HuH-7.5 (cell line): ENCODE results near the gene CPEB2.
A peak's percentile ranks its signal among the peaks of the same experiment; 100 is the strongest.

Experiments
- DNase-seq: peaks from one replicate; pipeline ENCODE4 v3.0.0; 2011; ENCODE audit warnings: low spot score

CPEB2 gene

GRCh38 chr4:15001869-15002658 is at the start of gene CPEB2:
Gene CPEB2 (plus strand): TSS chr4:15002481. CDS start chr4:15002674, 193 bp downstream.
- peak; percentile 90 for DNase-seq

GRCh38 chr4:14958436-14958835 is 43.8 kb upstream of the CPEB2 start:
- DNase-seq = no peak

GRCh38 chr4:14961292-14961691 is 41.0 kb upstream of the CPEB2 start:
- DNase-seq = no peak

GRCh38 chr4:14965071-14965470 is 37.2 kb upstream of the CPEB2 start:
- DNase-seq = no peak

GRCh38 chr4:14967982-14968381 is 34.3 kb upstream of the CPEB2 start:
- DNase-seq = no peak

- DNase-seq = no peak
Measured at GRCh38 chr4:14977830-14978229, 24.5 kb upstream of the CPEB2 start.

GRCh38 chr4:14984448-14984847 is 17.8 kb upstream of the CPEB2 start:
- no peak for DNase-seq

GRCh38 chr4:14985161-14985560 is 17.1 kb upstream of the CPEB2 start:
- DNase-seq = no peak

GRCh38 chr4:14985843-14986242 is 16.4 kb upstream of the CPEB2 start:
- DNase-seq = no peak

GRCh38 chr4:14987054-14987453 is 15.2 kb upstream of the CPEB2 start:
- DNase-seq = no peak

- DNase-seq = no peak
Measured at GRCh38 chr4:14990484-14990883, 11.8 kb upstream of the CPEB2 start.

- DNase-seq = no peak
Measured at GRCh38 chr4:14994242-14994641, 8.0 kb upstream of the CPEB2 start.

GRCh38 chr4:15001248-15001868 is 923 bp upstream of the CPEB2 start:
- peak; percentile 54 for DNase-seq

GRCh38 chr4:15002659-15003400 is 549 bp downstream of the CPEB2 start:
- peak; percentile 66 for DNase-seq

GRCh38 chr4:15003401-15003890 is 1.2 kb downstream of the CPEB2 start:
- DNase-seq = peak; percentile 61

- DNase-seq = peak; percentile 51
Measured at GRCh38 chr4:15003891-15004738, 1.8 kb downstream of the CPEB2 start.

- peak; percentile 70 for DNase-seq
Measured at GRCh38 chr4:15004739-15005301, 2.5 kb downstream of the CPEB2 start.

GRCh38 chr4:15005474-15006115 is 3.3 kb downstream of the CPEB2 start:
- DNase-seq = no peak

GRCh38 chr4:15006416-15007024 is 4.2 kb downstream of the CPEB2 start:
- DNase-seq = no peak

- no peak for DNase-seq
Measured at GRCh38 chr4:15007201-15007600, 4.9 kb downstream of the CPEB2 start.
